ENCODE data around the gene WDHD1.
"Not testable (repeated sequence)": the region's sequence is repeated elsewhere in the genome, so short reads cannot be mapped to it uniquely, and the experiment has no call there.

The WDHD1 gene

DNA sequence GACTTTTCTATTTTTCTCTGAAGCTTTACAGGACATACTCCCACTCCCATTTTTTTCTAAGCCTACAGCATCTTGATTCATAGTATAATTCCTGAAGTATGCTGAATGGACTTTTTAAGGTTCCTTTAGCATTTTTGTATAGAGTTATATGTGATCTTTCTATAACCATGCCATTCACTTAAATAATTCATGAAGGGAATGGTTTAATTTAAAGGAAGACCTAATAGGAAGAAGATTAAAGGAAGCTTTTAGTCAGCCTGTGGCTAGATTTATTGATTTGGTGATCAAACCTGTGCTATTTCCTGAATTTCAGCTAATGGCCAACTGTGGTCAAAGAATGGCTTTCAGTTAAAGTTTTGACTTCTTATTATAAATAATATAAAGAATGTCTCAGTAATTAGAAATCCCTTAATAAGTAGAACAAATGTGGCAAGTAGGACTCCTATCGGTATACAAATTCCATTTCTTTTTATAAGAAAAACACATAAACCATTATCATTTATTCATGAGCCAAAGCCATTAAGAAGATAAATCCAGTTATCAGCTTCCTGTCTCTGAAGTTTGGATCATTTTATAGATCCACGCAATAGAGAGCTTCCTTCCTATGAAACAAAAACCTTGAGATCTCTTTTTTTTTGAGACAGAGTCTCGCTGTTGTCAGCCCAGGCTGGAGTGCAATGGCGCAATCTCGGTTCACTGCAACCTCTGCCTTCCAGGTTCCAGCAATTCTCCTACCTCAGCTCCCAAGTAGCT is 20.6 kb upstream of the WDHD1 start:
- TF ChIP-seq, protein P1, sequence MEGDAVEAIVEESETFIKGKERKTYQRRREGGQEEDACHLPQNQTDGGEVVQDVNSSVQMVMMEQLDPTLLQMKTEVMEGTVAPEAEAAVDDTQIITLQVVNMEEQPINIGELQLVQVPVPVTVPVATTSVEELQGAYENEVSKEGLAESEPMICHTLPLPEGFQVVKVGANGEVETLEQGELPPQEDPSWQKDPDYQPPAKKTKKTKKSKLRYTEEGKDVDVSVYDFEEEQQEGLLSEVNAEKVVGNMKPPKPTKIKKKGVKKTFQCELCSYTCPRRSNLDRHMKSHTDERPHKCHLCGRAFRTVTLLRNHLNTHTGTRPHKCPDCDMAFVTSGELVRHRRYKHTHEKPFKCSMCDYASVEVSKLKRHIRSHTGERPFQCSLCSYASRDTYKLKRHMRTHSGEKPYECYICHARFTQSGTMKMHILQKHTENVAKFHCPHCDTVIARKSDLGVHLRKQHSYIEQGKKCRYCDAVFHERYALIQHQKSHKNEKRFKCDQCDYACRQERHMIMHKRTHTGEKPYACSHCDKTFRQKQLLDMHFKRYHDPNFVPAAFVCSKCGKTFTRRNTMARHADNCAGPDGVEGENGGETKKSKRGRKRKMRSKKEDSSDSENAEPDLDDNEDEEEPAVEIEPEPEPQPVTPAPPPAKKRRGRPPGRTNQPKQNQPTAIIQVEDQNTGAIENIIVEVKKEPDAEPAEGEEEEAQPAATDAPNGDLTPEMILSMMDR (IDR thresholded peaks at IDR 0.05; ENCODE audit: low read depth, low read length, missing control alignments): no peak
- H3K4me3 ChIP-seq (ENCODE audit: low read depth, low read length): no peak overlapping the region
- no peak for DNase-seq (ENCODE audit: low read depth)

DNA sequence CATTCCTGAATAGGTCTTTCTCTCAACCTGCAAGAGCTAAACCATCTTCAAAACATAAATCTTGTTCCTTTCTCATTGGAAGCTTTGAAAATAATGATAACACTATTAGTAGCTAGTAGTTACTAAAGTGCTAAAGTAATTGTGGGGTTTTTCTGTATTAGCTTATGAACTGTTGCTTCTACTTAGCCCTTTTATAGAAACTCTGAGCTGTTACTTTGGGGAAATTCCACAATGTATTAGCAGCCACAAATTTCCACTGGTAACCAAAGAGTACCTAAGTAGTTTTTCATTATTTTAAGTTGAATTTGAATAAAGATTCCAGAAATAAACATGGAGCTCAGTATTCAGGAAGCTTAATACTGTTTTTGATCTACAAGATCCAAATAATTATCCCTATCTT is 18.2 kb upstream of the WDHD1 start:
- TF ChIP-seq, protein P1 (IDR thresholded peaks at IDR 0.05; ENCODE audit: low read depth, low read length, missing control alignments): no peak
- no peak for DNase-seq (ENCODE audit: low read depth)
- H3K4me3 ChIP-seq (ENCODE audit: low read depth, low read length): no peak overlapping the region

DNA sequence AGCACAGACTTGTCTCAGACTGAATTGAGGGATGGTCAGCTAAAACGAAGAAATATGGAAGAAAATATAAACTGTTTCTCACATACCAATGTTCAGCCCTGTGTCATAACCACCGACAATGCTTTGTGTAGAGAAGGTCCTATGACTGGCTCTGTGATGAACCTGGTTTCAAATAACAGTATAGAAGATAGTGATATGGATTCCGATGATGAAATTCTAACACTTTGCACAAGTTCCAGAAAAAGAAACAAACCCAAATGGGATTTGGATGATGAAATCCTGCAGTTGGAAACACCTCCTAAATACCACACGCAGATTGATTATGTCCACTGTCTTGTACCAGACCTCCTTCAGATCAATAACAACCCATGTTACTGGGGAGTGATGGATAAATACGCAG is 16.6 kb upstream of the WDHD1 start:
- TF ChIP-seq, protein P1 (IDR thresholded peaks at IDR 0.05; ENCODE audit: low read depth, low read length, missing control alignments): no peak
- DNase-seq (ENCODE audit: low read depth): no peak

DNA sequence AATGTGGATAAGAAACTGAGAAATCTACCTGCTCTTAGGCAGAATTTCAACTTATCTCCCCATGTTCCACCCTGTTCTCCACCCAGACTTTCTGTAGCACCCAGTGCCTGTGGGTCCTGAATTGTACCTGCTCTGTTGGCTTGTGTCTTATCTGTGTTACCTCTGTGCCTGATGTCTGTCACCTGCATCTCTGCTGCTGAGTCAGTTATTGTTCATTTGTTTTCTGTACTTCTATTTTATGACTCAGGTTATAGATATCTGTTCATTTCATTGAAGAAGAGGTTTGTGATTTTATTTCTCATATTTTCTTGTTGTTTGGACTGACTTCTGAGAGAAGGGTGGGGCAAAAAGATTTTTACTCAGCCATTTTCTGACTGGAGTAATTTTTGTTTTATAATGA is 11.8 kb upstream of the WDHD1 start:
- DNase-seq (ENCODE audit: low read depth): no peak
- no peak overlapping the region for H3K4me3 ChIP-seq (ENCODE audit: low read depth, low read length)
- TF ChIP-seq, protein P1 (IDR thresholded peaks at IDR 0.05; ENCODE audit: low read depth, low read length, missing control alignments): no peak

More for the DNA sequence above, 16.6 kb upstream of the WDHD1 start:
- no peak overlapping the region for H3K4me3 ChIP-seq (ENCODE audit: low read depth, low read length)

DNA sequence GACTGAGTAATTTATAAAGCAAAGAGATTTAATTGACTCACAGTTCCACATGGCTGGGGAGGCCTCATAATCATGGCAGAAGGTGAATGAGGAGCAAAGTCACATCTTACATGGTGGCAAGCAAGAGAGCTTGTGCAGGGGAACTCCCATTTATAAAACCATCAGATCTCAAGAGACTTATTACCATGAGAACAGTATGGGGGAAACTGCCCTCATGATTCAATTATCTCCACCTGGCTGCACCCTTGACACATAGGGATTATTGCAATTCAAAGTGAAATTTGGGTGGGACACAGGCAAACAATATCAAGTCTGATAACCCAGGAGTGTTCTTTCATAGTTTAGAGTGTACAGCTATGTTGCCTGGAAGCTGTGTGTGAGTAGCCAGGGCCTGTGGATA is 11.1 kb upstream of the WDHD1 start:
- H3K4me3 ChIP-seq (ENCODE audit: low read depth, low read length); DNase-seq (ENCODE audit: low read depth): not testable (repeated sequence)

DNA sequence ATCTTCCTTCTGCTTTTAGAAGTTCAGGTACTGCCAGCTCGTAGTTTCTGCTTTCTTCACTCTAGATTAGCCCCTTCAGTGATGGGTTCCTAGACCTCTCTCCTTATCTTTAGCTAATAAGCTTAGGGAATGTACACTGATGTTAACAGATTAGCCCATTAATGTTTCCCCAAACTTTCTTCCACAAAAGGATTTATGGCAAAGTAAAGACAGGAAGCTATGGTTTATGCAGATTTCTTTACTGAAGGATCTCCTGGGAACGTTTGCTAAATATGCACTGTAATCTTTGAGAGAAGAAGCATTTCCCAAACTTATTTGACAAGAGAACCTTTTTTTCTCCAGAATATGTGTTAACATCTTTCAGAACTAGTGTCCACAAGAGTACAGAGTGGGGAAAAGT is 4.3 kb upstream of the WDHD1 start:
- H3K4me3 ChIP-seq (ENCODE audit: low read depth, low read length): no peak overlapping the region
- TF ChIP-seq, protein P1 (IDR thresholded peaks at IDR 0.05; ENCODE audit: low read depth, low read length, missing control alignments): no peak
- DNase-seq (ENCODE audit: low read depth): no peak

DNA sequence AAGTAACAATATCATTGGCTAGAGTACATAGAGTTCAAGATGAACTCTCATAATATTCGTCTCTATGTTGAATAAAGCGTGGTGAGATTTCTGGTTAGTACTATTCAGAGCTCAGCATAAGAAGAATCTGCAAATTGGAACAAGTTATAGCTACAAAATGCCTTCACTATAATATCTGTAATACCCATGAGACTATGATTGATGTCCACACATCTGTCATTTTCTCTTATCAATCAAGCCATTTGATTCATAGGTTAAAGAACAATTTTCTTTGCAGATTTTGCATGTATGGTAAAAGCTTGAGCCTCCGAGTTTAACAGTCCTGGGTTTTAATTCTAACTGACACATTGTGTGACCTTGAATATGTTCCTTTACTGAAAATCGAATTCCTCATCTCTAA is 1.6 kb upstream of the WDHD1 start:
- no peak for DNase-seq (ENCODE audit: low read depth)
- peak overlapping the region; percentile 85 for H3K4me3 ChIP-seq (ENCODE audit: low read depth, low read length)
- TF ChIP-seq, protein P1 (IDR thresholded peaks at IDR 0.05; ENCODE audit: low read depth, low read length, missing control alignments): no peak
